HepG2 (cell line): ENCODE results near the gene RIPK1. TPM values are rescaled to one million over a fixed set of nuclear protein-coding genes. Genes with fewer than 3 reads are reported as not detected.

Experiments used
- BORCS8-MEF2B ChIP-seq: sonication (generic); formaldehyde crosslinking; IDR thresholded peaks from 2 replicates; pipeline ENCODE4 v1.8.0; 2022; ENCODE audit warnings: mild to moderate bottlenecking, missing genetic modification reagents
- CBX1 ChIP-seq: IDR thresholded peaks from one replicate; pipeline ENCODE4 v1.6.1; 2016; ENCODE audit warnings: antibody characterized with exemption, low read depth
- CERS6 ChIP-seq: sonication (generic); formaldehyde crosslinking; IDR thresholded peaks from 2 replicates; pipeline ENCODE4 v1.5.0; 2020; ENCODE audit warnings: missing genetic modification reagents
- EP300 ChIP-seq, 3 experiments: sonication (generic) in 1 of 3; formaldehyde crosslinking in 1 of 3; IDR thresholded peaks; 2 replicates each; pipeline versions ENCODE4 v1.5.1 to v1.6.1; 2011 to 2020; ENCODE audit warnings: low read depth in 2 of 3, low read length in 2 of 3, borderline replicate concordance in 1 of 3, improper control_type of control experiment in 1 of 3, mild to moderate bottlenecking in 1 of 3, missing genetic modification reagents in 1 of 3, moderate library complexity in 1 of 3
- HCFC1 ChIP-seq: fragments of 150-350 bp; IDR thresholded peaks from 2 replicates; pipeline ENCODE4 v1.6.1; 2014; ENCODE audit warnings: low read depth, low read length
- HMGXB4 ChIP-seq, 2 experiments: sonication (generic) in 1 of 2; formaldehyde crosslinking in 1 of 2; IDR thresholded peaks; 2 replicates each; pipeline versions ENCODE4 v1.4.0 to v1.6.1; 2018 to 2020; ENCODE audit warnings: missing genetic modification reagents in 2 of 2, borderline replicate concordance in 1 of 2, low read depth in 1 of 2, mild to moderate bottlenecking in 1 of 2, missing biosample characterization in 1 of 2
- HOXA7 ChIP-seq: sonication (generic); formaldehyde crosslinking; IDR thresholded peaks from 2 replicates; pipeline ENCODE4 v1.8.1; 2022; ENCODE audit warnings: mild to moderate bottlenecking, missing genetic modification reagents, moderate library complexity
- IKZF4 ChIP-seq: sonication (generic); formaldehyde crosslinking; IDR thresholded peaks from 2 replicates; pipeline ENCODE4 v1.5.1; 2020; ENCODE audit warnings: borderline replicate concordance, mild to moderate bottlenecking, low read depth, missing genetic modification reagents; ENCODE audit errors: not compliant biosample characterization
- JUN ChIP-seq: sonication (generic); formaldehyde crosslinking; IDR thresholded peaks from 2 replicates; pipeline ENCODE4 v1.4.0; 2020; ENCODE audit warnings: mild to moderate bottlenecking, missing genetic modification reagents
- MIER3 ChIP-seq: IDR thresholded peaks from 2 replicates; pipeline ENCODE4 v1.6.1; 2016; ENCODE audit warnings: missing compliant biosample characterization, borderline replicate concordance
- PTBP1 ChIP-seq: fragments of 200-400 bp; formaldehyde crosslinking; IDR thresholded peaks from 2 replicates; pipeline ENCODE4 v1.6.1; 2018; ENCODE audit warnings: low read length, low read depth; ENCODE audit not compliant: poor library complexity, severe bottlenecking
- RBM39 ChIP-seq: fragments of 200-400 bp; formaldehyde crosslinking; IDR thresholded peaks from one replicate; pipeline ENCODE4 v1.6.1; 2018; ENCODE audit warnings: antibody characterized with exemption, mild to moderate bottlenecking, low read depth, low read length; ENCODE audit not compliant: poor library complexity, severe bottlenecking
- RXRA ChIP-seq: sonication (generic); formaldehyde crosslinking; IDR thresholded peaks from 2 replicates; pipeline ENCODE4 v1.5.1; 2020; ENCODE audit warnings: missing genetic modification reagents
- SKI ChIP-seq: fragments of 450-650 bp; IDR thresholded peaks from one replicate; pipeline ENCODE4 v1.6.1; 2018; ENCODE audit warnings: mild to moderate bottlenecking; ENCODE audit not compliant: partially characterized antibody
- SRSF9 ChIP-seq: fragments of 200-400 bp; formaldehyde crosslinking; IDR thresholded peaks from 2 replicates; pipeline ENCODE4 v1.6.1; 2018; ENCODE audit warnings: borderline replicate concordance, mild to moderate bottlenecking, low read depth, low read length; ENCODE audit not compliant: insufficient read depth, poor library complexity, severe bottlenecking
- TOE1 ChIP-seq: sonication (generic); formaldehyde crosslinking; IDR thresholded peaks from 2 replicates; pipeline ENCODE4 v1.4.0; 2020; ENCODE audit warnings: mild to moderate bottlenecking, missing genetic modification reagents
- TRIM24 ChIP-seq: sonication (generic); formaldehyde crosslinking; IDR thresholded peaks from 2 replicates; pipeline ENCODE4 v1.8.0; 2022; ENCODE audit warnings: mild to moderate bottlenecking, missing genetic modification reagents
- ZMYM2 ChIP-seq: sonication (generic); formaldehyde crosslinking; IDR thresholded peaks from 2 replicates; pipeline ENCODE4 v1.8.0; 2022; ENCODE audit warnings: mild to moderate bottlenecking, missing genetic modification reagents
- ZMYM3 ChIP-seq: sonication (generic); formaldehyde crosslinking; IDR thresholded peaks from 2 replicates; pipeline ENCODE4 v1.5.1; 2020; ENCODE audit warnings: mild to moderate bottlenecking, missing genetic modification reagents
- ZNF260 ChIP-seq: sonication (generic); formaldehyde crosslinking; IDR thresholded peaks from 2 replicates; pipeline ENCODE4 v1.4.0; 2020; ENCODE audit warnings: missing genetic modification reagents, low read depth, mild to moderate bottlenecking, borderline replicate concordance
- ZNF362 ChIP-seq: sonication (generic); formaldehyde crosslinking; IDR thresholded peaks from 2 replicates; pipeline ENCODE4 v1.4.0; 2020; ENCODE audit warnings: missing genetic modification reagents, mild to moderate bottlenecking, borderline replicate concordance
- ZNF562 ChIP-seq: sonication (generic); formaldehyde crosslinking; IDR thresholded peaks from 2 replicates; pipeline ENCODE4 v1.8.0; 2022; ENCODE audit warnings: missing genetic modification reagents, borderline replicate concordance
- ZNF589 ChIP-seq: sonication (generic); formaldehyde crosslinking; conservative IDR thresholded peaks from 2 replicates; pipeline ENCODE4 v1.8.0; 2022; ENCODE audit warnings: mild to moderate bottlenecking, moderate library complexity, missing genetic modification reagents
- ZNF83 ChIP-seq: sonication (generic); formaldehyde crosslinking; IDR thresholded peaks from 2 replicates; pipeline ENCODE4 v1.4.0; 2020; ENCODE audit warnings: missing genetic modification reagents, mild to moderate bottlenecking, borderline replicate concordance
- polyA plus RNA-seq, 8 experiments: library from polyadenylated mRNA; depleted of rRNA in 3 of 8; stranded (reverse) in 7 of 8; unstranded in 1 of 8; fragments of >200 nt; fragmentation: Illumina TruSeq in 4 of 8; extraction: Trizol in 4 of 8; gene quantifications; 2 replicates each; pipeline versions ENCODE4 v1.2.1 to v1.2.3, GENCODE V29; 2011 to 2016; ENCODE audit warnings: low read depth in 4 of 8, missing spikeins in 1 of 8, mixed read lengths in 1 of 8; ENCODE audit not compliant: insufficient read depth in 1 of 8
- total RNA-seq, 5 experiments: library from RNA; depleted of rRNA; stranded (reverse); fragments of >200 nt; fragmentation: Illumina TruSeq; extraction: Trizol; gene quantifications; 2 replicates each; pipeline ENCODE4 v1.2.3, GENCODE V29; 2016; ENCODE audit warnings: low read depth in 1 of 5

Gene RIPK1
- total and polyA plus RNA-seq, 2 of the 13 experiments (the other 11 are each of a cell fraction or from before 2014, with no cell fraction given) = 9.0 to 10.3 TPM

- TF ChIP-seq SRSF9 = no peak
- no peak for TF ChIP-seq ZNF260 (CRISPR knock-in tag)
- TF ChIP-seq HCFC1 = peak; percentile 61
- no peak for TF ChIP-seq ZNF362 (CRISPR knock-in tag)
- TF ChIP-seq TOE1 = no peak
- TF ChIP-seq RXRA (CRISPR knock-in tag) = peak; percentile 92
- 0 out of 2 replicates have a peak, but pooled peaks have one; percentile 1 for TF ChIP-seq ZMYM3 (CRISPR knock-in tag)
- peak; percentile 67 for TF ChIP-seq SKI
- TF ChIP-seq MIER3 (CRISPR knock-in tag) = peak; percentile 28
- no peak; the same call in 1 of the 2 replicates for TF ChIP-seq ZNF83 (CRISPR knock-in tag)
- TF ChIP-seq RBM39 = peak; percentile 93
- TF ChIP-seq ZNF562 (CRISPR knock-in tag) = 0 out of 2 replicates have a peak, but pooled peaks have one; percentile 53
- 0 out of 2 replicates have a peak, but pooled peaks have one; percentile 66 for TF ChIP-seq HOXA7 (CRISPR knock-in tag)
- peak; percentile 61; the same call in 1 of the 2 replicates for TF ChIP-seq ZNF589 (CRISPR knock-in tag)
- peak; percentile 48; the same call in 1 of the 2 replicates for TF ChIP-seq BORCS8-MEF2B
- no peak for TF ChIP-seq ZMYM2
- TF ChIP-seq TRIM24 = 0 out of 2 replicates have a peak, but pooled peaks have one; percentile 1
- no peak; a peak in 1 of 4 replicates for TF ChIP-seq EP300 (IDR thresholded peaks at IDR 0.05; ENCODE audit: low read depth in 2 of 2, low read length in 2 of 2)
- TF ChIP-seq EP300 (CRISPR knock-in tag; IDR thresholded peaks at IDR 0.05; ENCODE audit: borderline replicate concordance) = no peak; the same call in 1 of the 2 replicates
- no peak for TF ChIP-seq CERS6
- no peak for TF ChIP-seq CBX1
- TF ChIP-seq JUN (CRISPR knock-in tag) = 0 out of 2 replicates have a peak, but pooled peaks have one; percentile 64
- peak; percentile 76 to 92 for TF ChIP-seq HMGXB4 (CRISPR knock-in tag; IDR thresholded peaks at IDR 0.05; ENCODE audit: borderline replicate concordance in 1 of 2, low read depth in 1 of 2)
- peak; percentile 58 for TF ChIP-seq IKZF4 (CRISPR knock-in tag)
- no peak for TF ChIP-seq PTBP1
Observed at GRCh38 chr6:3068329-3069214, at the start of gene RIPK1 (continued).
